ENCODE data around the gene MYBBP1A.

- TF ChIP-seq CBX2 (IDR thresholded peaks at IDR 0.05; ENCODE audit: insufficient read depth, low read length, poor library complexity, severe bottlenecking), result no peak
- TF ChIP-seq, protein P1, sequence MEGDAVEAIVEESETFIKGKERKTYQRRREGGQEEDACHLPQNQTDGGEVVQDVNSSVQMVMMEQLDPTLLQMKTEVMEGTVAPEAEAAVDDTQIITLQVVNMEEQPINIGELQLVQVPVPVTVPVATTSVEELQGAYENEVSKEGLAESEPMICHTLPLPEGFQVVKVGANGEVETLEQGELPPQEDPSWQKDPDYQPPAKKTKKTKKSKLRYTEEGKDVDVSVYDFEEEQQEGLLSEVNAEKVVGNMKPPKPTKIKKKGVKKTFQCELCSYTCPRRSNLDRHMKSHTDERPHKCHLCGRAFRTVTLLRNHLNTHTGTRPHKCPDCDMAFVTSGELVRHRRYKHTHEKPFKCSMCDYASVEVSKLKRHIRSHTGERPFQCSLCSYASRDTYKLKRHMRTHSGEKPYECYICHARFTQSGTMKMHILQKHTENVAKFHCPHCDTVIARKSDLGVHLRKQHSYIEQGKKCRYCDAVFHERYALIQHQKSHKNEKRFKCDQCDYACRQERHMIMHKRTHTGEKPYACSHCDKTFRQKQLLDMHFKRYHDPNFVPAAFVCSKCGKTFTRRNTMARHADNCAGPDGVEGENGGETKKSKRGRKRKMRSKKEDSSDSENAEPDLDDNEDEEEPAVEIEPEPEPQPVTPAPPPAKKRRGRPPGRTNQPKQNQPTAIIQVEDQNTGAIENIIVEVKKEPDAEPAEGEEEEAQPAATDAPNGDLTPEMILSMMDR (IDR thresholded peaks at IDR 0.05 in 2 of 3, conservative IDR thresholded peaks at IDR 0.05 in 1 of 3; ENCODE audit: insufficient read depth in 2 of 3, low read depth in 1 of 3, low read length in 3 of 3), result no peak
- TF ChIP-seq FOXJ3 (CRISPR knock-in tag; IDR thresholded peaks at IDR 0.05), result no peak
- no peak for TF ChIP-seq POLR2AphosphoS2 (IDR thresholded peaks at IDR 0.05; ENCODE audit: low read length)
- no peak for TF ChIP-seq NFRKB (IDR thresholded peaks at IDR 0.05; ENCODE audit: low read depth)
- TF ChIP-seq STAT5A (IDR thresholded peaks at IDR 0.05; ENCODE audit: borderline replicate concordance, low read length), result no peak
- no peak for TF ChIP-seq ETS2 (tag; IDR thresholded peaks at IDR 0.05; ENCODE audit: borderline replicate concordance, poor library complexity, severe bottlenecking)
- no peak for TF ChIP-seq BHLHE40 (IDR thresholded peaks at IDR 0.05; ENCODE audit: low read length)
- TF ChIP-seq ZNF277 (CRISPR knock-in tag; IDR thresholded peaks at IDR 0.05; ENCODE audit: borderline replicate concordance), result no peak
- no peak for TF ChIP-seq JUNB (CRISPR knock-in tag; conservative IDR thresholded peaks at IDR 0.05)
- no peak for TF ChIP-seq ESRRA (IDR thresholded peaks at IDR 0.05; ENCODE audit: borderline replicate concordance, low read depth)
- TF ChIP-seq, protein P2, sequence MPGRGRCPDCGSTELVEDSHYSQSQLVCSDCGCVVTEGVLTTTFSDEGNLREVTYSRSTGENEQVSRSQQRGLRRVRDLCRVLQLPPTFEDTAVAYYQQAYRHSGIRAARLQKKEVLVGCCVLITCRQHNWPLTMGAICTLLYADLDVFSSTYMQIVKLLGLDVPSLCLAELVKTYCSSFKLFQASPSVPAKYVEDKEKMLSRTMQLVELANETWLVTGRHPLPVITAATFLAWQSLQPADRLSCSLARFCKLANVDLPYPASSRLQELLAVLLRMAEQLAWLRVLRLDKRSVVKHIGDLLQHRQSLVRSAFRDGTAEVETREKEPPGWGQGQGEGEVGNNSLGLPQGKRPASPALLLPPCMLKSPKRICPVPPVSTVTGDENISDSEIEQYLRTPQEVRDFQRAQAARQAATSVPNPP (IDR thresholded peaks at IDR 0.05; ENCODE audit: borderline replicate concordance, insufficient read depth, insufficient read length), result no peak
Observed at GRCh38 chr17:4587803-4588202, 32.6 kb upstream of the MYBBP1A start.

Measured in K562 (cell line).